HEK293T (cell line): ENCODE measurements around the gene EAF2.
"Not testable (repeated sequence)": the region's sequence is repeated elsewhere in the genome, so short reads cannot be mapped to it uniquely, and the experiment has no call there.

Experiments used
- ARNT ChIP-seq: fragments of 450-650 bp; IDR thresholded peaks from 2 replicates; pipeline ENCODE4 v1.6.1; 2017; ENCODE audit warnings: mild to moderate bottlenecking
- FOXA1 ChIP-seq: fragments of 450-650 bp; IDR thresholded peaks from 2 replicates; pipeline ENCODE4 v1.6.1; 2016; ENCODE audit warnings: mild to moderate bottlenecking
- HDGF ChIP-seq: fragments of 450-650 bp; IDR thresholded peaks from 2 replicates; pipeline ENCODE4 v1.6.1; 2017; ENCODE audit warnings: antibody characterized with exemption, borderline replicate concordance
- L3MBTL2 ChIP-seq: fragments of 450-650 bp; conservative IDR thresholded peaks from 2 replicates; pipeline ENCODE4 v1.6.1; 2016; ENCODE audit warnings: mild to moderate bottlenecking
- LEF1 ChIP-seq: fragments of 450-650 bp; IDR thresholded peaks from 2 replicates; pipeline ENCODE4 v1.6.1; 2017; ENCODE audit warnings: mild to moderate bottlenecking, borderline replicate concordance
- SUZ12 ChIP-seq: fragments of 450-650 bp; IDR thresholded peaks from 2 replicates; pipeline ENCODE4 v1.6.1; 2016; ENCODE audit warnings: mild to moderate bottlenecking
- TARDBP ChIP-seq: fragments of 450-650 bp; IDR thresholded peaks from 2 replicates; pipeline ENCODE4 v1.6.1; 2016

DNA sequence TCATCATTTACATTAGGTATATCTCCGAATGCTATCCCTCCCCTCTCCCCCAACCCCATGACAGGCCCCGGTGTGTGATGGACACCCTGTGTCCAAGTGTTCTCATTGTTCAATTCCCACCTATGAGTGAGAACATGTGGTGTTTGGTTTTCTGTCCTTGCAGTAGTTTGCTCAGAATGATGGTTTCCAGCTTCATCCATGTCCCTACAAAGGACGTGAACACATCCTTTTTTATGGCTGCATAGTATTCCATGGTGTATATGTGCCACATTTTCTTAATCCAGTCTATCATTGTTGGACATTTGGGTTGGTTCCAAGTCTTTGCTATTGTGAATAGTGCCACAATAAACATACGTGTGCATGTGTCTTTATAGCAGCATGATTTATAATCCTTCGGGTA lies 22.8 kb downstream of the EAF2 start:
- not testable (repeated sequence) for TF ChIP-seq TARDBP, SUZ12, HDGF, L3MBTL2, LEF1, FOXA1, ARNT
